Measurements from ENCODE around the gene TOMM40L.

Gene TOMM40L

DNA sequence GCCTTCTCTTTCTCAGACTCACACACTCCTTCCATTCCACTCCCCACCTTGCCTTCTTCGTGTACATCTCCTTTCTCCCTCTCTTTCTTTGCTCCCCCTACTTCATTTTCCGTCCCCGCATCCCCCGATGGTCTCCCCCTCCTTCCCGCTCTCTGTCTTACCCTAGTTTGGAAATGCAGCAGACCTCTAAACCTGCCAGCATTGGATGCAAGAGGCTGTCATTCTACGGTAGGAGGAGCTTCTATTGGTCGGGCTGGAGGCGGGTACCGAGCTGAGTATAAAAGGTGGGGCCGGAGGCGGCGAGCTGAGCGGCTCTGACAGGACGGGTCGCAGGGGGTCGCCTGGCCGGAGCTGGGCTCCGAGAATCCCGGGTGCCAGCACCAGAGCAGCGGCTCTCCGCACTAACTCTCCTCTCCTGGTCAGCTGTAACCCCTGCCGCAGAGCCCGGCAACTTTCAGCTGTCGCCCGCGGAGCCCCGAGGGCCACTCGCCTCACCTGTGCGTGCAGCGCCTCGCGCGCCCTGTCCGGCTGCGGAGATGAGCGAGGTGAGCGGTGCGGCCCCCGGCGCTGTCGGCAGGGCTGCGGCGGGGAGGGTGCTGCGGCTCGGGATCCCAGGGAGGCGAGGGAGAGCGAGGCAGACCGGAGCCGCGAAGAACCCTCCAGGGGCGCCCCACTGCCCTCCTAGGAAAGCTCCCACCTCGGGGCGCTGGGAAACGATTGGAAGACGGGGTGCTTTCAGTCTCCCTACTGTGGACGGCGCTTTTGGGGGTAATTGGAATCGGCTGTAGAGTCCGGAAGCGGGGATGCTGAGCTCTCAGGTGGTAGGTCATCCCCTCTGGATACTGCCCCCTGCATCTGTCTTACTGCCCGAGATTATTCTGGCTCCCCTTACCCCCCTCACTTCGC, 32.8 kb downstream of the TOMM40L start, which contains the start of gene PCP4L1:
TSS of gene PCP4L1 (plus strand) at position 307 of the 906 bp plus-strand sequence. CDS start at position 537, 230 bp downstream.
- DNase-seq = no peak

DNA sequence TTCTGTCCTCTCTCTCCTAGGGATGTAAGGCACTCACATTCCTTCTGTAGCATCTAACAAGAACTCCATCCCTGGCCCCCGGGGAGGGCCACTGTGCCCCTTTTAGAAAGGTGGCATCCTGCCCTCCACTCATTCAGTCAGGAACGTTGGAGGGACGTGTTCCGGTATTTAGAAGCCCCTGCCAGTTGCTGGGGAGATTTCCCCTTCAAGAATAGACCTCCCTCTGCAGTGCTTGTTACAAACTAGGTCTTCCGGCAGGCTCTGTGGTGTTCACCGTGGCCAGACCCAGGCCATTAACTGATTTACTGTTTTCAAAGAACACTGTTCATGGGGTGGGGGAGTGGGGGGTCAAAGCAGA, 33.5 kb downstream of the TOMM40L start:
- DNase-seq = no peak

DNA sequence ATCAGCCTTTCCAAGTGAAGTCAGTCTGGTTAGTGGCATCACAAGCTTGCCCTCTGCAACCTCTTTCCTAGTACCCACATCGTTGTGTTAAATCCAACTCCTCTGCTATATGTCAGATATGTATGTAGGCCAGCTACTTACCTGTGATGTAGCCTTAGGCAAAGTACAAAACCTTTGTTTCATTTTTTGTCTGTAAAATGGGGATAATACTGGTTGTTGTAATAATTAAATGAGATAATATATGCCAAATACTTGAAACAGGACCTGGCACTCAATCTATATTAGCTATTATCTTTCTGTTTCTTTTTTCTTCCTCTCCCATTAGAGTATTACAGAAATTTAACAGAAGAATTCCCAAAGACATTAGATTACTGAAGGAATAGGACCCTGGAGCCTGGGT, 33.9 kb downstream of the TOMM40L start:
- no peak for DNase-seq

DNA sequence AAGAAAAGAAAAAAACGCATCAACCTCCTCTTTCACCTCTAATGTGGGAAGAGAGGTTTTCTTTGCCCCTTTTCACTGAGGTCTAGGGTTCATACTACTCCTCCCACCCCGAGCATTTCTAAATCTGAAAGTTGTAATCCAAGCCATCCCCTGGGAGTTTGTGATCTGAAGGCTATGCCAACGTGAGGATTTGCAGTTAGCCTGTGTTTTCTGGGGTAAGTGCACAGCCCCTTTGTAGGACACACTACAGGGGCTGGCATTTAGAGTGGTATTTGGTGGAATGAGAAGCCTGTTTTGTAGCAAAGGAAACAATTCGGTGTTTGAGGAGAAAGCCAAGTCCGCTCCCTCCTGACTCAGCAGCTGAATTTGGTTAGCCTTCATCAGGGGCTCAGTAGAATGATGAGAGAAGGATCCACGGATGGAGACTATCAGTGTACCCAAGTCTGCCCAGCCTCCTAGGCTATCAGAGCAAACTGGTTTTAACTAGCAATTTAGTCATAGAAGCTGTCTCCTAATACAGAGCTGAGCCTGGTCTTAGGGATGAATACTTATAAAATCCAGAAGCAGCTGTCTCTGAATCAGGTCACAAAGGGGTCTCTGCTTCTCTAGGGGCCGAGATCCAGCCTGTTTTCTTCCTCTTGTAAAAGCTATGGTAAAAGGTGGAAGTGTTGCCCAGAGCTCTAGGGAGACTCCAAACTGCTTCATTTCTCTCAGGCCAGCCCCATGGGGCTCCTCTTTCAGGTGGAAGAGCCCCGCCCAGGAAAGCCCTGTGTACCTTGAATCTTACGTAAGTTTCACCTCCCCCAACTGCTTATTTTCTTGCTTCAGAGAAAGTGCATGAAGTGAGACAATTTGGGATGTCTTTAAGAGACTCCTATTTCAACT, 34.8 kb downstream of the TOMM40L start:
- no peak for DNase-seq

DNA sequence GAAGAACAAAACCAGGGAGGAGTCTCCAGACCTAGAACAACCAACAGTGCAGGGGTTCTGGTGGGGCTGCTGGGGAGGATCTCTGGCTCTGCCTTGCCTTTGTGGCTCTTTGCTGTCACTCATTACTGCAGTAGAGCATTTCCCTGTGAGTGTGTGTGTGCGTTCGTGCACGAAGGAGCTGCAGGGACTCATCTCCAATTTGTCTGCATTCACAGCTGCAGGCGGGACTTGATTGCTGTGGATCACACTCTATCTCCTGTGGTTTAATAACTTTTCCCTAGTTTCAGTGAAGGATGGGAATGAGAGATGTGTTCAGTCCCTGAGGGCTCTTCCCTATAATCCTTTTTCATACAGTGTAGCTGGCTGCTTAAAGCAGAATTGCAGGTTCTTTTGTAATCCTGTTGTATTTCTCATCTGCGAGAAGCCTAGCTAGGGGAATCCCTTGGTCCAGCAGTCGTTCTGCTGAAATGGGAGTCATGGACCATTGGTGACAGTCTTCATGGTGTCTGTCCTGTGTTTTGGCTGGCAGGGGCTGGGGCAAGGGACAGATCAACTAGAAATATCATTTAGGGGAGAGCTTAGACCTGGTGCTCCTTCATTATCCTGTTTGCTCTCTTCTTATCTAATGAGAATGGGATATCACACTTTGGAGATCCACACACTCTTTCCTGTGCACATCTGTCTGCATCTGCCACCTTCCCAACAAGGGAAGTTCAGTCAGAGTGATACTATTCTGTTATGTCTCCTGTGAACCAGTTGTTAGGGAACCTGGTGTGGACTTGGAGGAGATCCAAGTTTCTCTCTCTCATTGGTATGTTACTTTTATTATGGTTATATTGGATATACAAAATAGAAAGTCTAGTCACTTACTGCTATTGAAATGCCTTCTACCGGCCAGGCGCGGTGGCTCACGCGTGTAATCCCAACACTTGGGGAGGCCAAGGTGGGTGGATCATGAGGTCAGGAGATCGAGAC, 35.7 kb downstream of the TOMM40L start:
- no peak for DNase-seq

DNA sequence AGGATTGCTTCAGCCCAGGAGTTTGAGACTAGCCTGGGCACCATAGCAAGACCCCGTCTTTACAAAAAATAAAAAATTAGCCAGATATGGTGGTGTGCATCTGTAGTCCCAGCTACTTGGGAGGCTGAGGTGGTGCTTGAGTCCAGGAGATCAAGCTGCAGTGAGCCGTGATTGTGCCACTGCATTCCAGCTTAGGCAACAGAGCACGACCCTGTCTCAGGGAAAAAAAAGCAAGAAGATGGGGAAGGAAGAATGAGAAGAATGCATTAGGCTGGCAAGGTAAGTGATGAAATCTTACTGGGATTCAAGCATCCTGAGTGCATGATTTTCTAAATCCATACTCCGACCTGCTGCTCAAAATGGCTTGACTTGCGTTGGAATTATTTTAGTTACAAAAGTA, 39.4 kb downstream of the TOMM40L start:
- DNase-seq = no peak

DNA sequence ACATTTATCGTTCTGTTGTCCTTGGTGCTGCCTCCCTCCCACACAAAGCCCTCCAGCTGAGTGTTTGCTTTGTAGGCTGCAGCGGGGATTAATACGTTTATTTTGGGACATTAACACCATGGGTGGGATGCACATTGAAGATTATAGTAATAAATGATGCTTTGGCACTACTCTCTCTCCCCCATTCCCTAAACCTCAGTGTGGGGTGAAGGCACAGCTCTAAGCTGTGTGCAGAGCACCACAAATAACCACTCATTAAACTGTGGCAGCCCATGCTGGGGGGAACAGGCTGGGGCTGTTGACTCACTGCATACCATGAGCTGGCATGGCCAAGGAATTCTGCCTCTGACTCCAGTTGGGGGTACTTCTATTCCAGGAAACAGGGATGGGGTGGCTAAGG, 40.3 kb downstream of the TOMM40L start:
- no peak for DNase-seq

DNA sequence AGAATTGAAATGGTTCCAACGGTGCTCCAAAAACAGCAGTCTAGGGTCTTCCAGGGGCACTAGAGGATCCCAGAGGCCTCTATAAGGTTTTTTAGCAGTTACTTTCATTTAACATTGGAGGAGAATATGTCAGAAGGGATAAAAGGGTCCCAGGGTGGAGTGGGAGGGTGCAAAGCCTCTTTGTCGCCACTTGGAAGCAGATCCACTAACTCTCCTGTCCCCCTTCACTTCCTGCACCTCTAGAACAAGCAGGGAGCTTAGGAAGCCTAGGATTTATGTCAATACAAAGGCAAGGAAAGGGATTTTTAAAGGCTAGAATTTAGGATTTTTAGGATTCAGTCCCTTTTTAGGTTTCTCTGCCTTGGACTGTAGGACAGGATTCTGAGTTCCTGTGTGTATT, 41.0 kb downstream of the TOMM40L start:
- no peak for DNase-seq

DNA sequence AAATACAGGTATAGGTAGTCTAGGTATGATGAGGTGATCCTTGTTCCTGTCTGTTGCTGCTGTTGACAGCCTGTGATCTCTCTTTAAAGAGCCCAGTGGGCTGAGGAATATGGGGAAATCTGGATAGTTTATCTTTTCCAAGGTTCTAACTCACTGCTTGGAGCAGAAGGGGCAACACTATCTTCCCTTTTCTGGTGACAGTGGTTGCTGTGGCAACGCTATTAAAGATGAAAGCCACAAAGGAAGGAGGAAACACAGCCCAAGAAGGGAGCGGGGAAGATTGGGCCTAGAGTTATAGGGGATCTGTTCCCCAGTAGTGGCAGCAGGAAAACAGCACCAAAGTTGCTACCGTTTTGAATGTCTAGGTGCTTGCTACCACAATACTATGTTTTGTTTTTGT, 41.5 kb downstream of the TOMM40L start:
- DNase-seq = no peak

DNA sequence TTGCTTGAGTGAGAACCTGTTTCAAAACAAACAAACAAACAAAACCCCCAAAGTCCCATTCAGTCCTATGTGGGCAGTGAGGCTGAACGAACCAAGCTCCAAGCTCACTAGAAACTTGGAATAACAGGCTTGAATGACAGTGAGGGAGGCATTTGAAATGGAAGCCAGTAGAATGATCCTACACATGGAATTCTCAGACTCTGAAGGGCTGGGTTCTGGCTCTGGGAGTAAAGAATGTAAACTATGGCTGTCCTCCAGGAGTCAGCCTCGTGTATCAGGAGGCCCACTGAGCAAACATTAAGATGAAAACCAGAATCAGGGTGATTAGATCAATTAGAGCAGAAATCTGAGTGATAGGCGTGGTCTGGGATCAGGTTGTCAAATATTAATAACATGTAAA, 47.5 kb downstream of the TOMM40L start:
- no peak for DNase-seq

DNA sequence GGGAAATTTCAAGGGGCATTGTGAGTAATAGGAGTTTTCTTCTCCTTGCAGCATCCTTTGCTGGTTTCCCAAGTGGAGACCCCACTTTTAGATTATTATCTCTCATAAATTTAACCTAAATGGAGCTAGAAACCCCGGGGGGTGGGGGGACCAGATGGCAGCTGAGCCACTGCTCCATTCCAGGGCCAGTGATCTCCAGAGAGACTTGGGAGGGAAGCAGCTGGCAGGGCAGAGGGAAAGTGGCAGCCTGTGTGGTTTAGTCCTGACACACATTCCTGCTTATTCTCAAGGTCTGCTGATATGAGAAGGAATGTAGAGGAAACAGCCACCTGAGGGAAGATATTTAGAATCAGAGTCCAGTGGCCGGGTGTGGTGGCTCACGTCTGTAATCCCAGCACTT, 49.0 kb downstream of the TOMM40L start:
- no peak for DNase-seq
